A673 (cell line): ENCODE data around the gene ATP6V0E1.

Source experiments
- CTCF ChIP-seq: fragments of 300-800, 200-600 bp; sonication (generic); conservative IDR thresholded peaks from 2 replicates; pipeline ENCODE4 v1.5.1; 2017; ENCODE audit warnings: low read depth, mild to moderate bottlenecking, antibody characterized with exemption, low read length, moderate library complexity, mixed read lengths
- EZH2 ChIP-seq: fragments of 200-600 bp; sonication (generic); IDR thresholded peaks from 2 replicates; pipeline ENCODE4 v1.6.1; 2017; ENCODE audit warnings: borderline replicate concordance, low read depth, mild to moderate bottlenecking, mixed read lengths, antibody characterized with exemption, low read length; ENCODE audit not compliant: poor library complexity, severe bottlenecking

- TF ChIP-seq CTCF (no peak), EZH2 (no peak)
Measured at GRCh38 chr5:172994405-172994804, 10.8 kb downstream of the ATP6V0E1 start.
